ENCODE results near the gene COMMD9.

DNA sequence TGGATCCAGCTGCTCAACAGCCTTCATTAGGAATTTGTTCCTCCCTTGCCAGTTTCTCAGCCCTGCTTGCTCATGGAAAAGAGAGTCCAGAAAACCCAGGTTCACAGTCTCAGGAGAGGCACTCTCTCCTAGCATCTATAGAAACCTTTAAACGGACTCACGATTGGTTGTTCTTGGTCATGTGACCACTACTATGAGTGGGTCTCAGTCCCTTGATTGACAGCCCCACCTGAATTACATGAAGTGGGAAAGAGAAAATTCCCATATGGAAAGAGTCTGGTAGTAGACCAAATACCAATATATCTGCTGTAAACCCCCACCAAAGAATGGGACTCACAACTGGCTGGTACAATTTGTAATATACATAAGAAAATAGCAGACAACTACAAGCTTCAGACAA lies 54.4 kb downstream of the COMMD9 start:
- TF ChIP-seq HOXD13 (CRISPR knock-in tag; IDR thresholded peaks at IDR 0.05; ENCODE audit: borderline replicate concordance), result no peak
- TF ChIP-seq, protein P1, sequence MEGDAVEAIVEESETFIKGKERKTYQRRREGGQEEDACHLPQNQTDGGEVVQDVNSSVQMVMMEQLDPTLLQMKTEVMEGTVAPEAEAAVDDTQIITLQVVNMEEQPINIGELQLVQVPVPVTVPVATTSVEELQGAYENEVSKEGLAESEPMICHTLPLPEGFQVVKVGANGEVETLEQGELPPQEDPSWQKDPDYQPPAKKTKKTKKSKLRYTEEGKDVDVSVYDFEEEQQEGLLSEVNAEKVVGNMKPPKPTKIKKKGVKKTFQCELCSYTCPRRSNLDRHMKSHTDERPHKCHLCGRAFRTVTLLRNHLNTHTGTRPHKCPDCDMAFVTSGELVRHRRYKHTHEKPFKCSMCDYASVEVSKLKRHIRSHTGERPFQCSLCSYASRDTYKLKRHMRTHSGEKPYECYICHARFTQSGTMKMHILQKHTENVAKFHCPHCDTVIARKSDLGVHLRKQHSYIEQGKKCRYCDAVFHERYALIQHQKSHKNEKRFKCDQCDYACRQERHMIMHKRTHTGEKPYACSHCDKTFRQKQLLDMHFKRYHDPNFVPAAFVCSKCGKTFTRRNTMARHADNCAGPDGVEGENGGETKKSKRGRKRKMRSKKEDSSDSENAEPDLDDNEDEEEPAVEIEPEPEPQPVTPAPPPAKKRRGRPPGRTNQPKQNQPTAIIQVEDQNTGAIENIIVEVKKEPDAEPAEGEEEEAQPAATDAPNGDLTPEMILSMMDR (tag by site-specific recombination; IDR thresholded peaks at IDR 0.05), result no peak
- no peak for TF ChIP-seq ZBTB7A (tag by site-specific recombination; IDR thresholded peaks at IDR 0.05; ENCODE audit: low read depth)
- TF ChIP-seq, protein P2, sequence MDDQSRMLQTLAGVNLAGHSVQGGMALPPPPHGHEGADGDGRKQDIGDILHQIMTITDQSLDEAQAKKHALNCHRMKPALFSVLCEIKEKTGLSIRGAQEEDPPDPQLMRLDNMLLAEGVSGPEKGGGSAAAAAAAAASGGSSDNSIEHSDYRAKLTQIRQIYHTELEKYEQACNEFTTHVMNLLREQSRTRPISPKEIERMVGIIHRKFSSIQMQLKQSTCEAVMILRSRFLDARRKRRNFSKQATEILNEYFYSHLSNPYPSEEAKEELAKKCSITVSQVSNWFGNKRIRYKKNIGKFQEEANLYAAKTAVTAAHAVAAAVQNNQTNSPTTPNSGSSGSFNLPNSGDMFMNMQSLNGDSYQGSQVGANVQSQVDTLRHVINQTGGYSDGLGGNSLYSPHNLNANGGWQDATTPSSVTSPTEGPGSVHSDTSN (CRISPR knock-in tag; IDR thresholded peaks at IDR 0.05), result no peak
- no peak for TF ChIP-seq ZFP3 (tag by site-specific recombination; IDR thresholded peaks at IDR 0.05; ENCODE audit: low read depth)
- TF ChIP-seq GLIS2 (tag by site-specific recombination; IDR thresholded peaks at IDR 0.05), result no peak
- TF ChIP-seq, protein P3, sequence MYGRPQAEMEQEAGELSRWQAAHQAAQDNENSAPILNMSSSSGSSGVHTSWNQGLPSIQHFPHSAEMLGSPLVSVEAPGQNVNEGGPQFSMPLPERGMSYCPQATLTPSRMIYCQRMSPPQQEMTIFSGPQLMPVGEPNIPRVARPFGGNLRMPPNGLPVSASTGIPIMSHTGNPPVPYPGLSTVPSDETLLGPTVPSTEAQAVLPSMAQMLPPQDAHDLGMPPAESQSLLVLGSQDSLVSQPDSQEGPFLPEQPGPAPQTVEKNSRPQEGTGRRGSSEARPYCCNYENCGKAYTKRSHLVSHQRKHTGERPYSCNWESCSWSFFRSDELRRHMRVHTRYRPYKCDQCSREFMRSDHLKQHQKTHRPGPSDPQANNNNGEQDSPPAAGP (tag by site-specific recombination; IDR thresholded peaks at IDR 0.05), result no peak
- no peak for TF ChIP-seq GLI4 (tag by site-specific recombination; IDR thresholded peaks at IDR 0.05)
- TF ChIP-seq ZXDB (tag by site-specific recombination; IDR thresholded peaks at IDR 0.05), result no peak
